HG03103 (cell line): ENCODE measurements around the gene POC5.
"Not testable (repeated sequence)": the region's sequence is repeated elsewhere in the genome, so short reads cannot be mapped to it uniquely, and the experiment has no call there.

Source experiments
- ATAC-seq: cut with Tn5 transposase; IDR thresholded peaks from one replicate; pipeline ENCODE4 v1.9.1; 2021; ENCODE audit warnings: low read depth; ENCODE audit not compliant: unreplicated experiment

POC5 gene, protein sequence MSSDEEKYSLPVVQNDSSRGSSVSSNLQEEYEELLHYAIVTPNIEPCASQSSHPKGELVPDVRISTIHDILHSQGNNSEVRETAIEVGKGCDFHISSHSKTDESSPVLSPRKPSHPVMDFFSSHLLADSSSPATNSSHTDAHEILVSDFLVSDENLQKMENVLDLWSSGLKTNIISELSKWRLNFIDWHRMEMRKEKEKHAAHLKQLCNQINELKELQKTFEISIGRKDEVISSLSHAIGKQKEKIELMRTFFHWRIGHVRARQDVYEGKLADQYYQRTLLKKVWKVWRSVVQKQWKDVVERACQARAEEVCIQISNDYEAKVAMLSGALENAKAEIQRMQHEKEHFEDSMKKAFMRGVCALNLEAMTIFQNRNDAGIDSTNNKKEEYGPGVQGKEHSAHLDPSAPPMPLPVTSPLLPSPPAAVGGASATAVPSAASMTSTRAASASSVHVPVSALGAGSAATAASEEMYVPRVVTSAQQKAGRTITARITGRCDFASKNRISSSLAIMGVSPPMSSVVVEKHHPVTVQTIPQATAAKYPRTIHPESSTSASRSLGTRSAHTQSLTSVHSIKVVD

DNA sequence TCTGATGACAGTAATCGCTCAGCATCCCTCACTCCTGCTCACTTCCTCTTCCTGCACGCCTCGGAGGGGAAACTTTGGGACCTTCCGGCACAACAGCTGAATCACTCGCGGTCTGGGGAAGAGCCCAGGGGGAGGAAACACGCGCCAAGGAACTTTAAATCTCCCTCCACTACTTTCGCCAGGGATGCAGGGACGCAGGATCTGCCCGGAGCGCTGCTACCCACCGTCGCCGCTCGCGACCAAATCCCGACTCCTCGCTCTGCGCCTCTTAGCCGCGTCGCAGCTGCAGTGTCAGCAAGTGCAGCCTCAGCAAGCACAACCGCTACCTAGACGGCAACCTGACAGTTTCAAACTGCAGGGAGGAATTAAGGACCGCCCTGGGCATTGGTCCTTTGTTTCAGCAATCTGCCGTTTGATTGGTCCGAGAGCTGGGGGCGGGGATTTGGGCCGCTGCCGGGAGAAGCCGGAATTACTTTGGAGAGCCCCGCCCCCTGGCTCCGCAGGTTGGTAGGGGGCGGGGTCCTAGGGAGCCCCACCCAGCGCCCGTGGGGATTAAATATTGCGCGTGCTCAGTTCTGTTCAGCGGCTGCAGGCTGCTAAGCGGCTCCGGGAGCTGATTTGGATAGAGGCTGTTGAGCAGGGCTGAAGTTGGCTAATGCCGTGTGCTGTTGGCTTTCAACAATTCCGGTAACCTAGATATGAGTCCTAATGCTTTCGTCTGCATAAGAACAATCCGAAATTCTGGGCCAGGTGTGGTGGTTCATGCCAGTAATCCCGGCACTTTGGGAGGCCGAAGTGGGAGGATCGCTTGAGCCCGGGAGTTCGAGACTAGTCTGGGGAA lies at the start of gene POC5:
Gene POC5 (minus strand): TSS at position 356 of the 841 bp plus-strand sequence. CDS start 4,500 bp downstream, outside the sequence.
- peak; percentile 89 for ATAC-seq

DNA sequence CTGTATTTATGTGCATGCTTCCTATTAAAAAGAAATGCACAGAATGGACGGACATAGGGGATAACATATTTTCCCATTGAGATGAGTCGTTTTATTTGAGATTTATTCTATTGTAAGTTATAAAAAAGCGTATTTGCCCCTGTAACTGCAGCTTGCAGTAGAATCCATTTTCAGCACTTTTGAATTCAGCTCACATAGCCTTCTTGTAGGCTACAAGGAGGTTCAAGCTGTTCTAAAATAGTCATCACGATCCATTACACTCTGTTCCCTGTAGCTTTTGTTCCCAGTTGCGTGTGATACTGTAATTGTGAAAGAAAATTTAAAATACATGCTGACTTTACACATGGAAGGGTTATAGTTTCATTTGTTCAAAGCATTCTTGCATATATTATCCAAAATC lies 40.9 kb upstream of the POC5 start:
- ATAC-seq = no peak

DNA sequence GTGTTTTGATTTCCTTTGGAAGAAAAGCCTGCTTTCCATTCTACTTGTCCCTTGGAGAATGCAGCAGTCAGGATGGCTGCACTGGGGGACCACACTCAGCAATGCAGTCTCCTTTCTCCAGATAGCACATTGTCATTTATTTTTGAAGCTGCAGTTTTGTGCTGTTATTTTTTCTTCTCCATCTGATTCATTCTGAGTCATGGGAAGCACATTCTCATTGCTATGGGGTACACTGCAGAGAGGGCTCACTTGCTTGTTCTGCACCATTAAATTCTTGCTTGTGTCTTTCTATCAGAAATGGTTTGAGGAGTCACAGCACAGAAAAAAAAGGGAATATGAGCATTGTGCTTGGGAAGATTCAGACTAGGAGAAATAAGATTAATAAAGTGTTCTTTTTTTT lies 39.7 kb upstream of the POC5 start:
- ATAC-seq = no peak

DNA sequence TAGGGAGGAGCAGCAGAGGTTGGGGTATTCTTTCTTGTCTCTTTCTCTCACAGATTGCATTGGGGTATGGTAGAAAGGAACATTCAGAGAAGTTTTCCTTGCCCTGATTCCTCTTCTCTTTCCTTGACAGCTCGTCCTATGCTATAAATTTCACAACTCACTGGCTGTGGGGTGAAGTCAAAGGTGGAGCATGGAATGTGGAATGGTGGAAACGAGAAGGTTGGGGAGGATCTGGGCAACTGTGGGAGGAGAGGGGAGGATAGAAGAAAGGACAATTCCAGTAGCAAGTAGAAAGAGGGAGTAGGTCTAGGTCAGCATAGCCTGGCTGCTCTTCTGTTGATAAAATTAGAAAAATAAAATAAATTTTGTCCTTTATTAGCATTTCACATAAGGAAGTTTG lies 39.0 kb upstream of the POC5 start:
- ATAC-seq = no peak

DNA sequence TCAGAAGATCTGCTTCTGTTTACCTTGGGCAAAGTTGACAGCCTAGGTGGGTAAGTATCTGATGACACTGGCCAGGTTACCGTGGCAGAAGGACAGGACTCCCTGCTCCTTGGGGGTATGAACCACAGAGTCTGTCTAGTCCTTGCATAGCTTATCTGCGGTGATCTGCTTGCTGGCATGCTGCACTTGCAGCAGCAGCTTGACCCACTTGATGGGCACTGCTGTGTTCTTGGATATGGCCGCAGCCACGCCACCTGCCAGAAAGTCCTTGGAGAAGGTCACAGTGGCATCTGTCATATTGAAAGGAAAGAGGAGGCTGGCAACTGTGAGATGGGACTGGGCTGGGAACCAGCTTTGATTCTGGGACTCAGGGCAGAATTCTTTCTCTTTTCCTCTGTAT lies 35.9 kb upstream of the POC5 start:
- ATAC-seq = no peak

DNA sequence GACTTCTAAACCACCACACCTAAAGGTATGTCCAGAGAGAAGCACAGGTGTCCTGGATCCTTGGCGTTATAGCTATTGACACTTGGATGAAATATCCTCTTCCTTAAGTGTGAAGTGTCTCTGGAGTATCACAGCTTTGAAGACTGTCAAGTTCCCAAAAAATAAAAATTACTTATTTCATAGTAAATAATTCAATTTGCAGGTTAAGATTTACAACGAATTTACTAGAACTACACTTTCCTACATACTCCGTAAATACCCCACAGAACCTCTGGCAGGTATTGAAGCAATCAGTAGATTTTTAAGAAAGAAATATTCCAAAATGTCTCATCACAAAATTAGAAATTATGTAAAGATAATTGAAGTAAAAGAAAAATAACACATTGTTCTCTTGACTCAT lies 27.1 kb upstream of the POC5 start:
- no peak for ATAC-seq

DNA sequence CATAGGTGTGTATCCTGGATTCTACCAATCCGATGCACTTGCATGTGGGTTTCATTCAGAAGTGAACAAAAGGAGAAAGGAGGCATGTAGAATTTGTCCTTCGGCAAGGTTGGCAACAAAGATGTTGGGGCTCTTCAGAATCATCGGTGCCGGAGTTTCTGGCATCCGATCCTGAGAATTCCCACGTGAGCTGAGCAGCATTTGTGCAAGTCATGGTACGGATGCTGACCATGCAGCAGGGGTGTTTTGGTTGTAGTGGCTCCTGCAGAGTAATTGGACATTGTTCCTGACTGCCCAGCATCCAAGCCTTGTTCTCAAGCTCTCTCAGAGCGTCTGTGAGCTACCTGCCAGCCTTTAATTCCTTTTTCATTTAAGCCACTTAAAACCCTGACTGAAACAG lies 19.0 kb upstream of the POC5 start:
- ATAC-seq = no peak

DNA sequence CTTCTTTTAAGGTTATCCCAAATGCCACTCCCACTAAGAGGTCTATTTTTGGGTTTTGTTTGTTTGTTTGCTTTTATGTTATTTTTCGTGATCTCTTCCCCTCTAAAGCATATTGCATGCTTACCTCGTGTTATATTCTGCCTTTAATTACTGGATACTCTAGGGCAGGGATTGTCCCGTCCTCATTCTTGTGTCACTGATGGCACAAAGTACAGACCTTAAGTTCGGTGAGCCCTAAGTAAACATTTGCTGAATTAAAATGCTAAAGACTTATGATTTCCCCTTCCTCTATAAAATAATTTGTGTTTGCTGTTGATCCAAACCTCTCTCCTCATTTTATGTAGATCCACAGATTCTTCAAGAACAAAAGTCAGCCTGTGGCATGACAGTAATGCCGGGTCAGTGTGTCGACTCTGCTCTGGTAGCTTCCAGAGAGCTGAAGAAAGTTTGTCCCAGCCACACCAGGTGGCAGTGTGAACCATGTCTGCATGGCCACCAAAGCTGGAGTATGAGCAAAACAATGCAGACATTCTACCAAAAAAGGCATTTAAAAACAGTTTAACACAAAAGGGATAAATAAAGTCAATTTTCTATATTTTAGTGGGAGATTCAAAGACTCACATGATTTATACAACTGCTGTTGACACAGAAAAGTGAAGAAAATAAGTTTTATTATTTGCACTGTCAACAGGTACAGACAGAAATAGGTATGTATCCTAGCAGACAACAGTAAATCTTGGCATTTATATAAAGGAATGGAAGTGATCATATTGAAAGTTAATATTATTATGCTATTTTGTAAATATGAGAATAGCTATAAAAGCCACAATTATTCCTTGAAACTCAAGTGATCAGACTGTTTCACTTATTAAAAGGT lies 17.9 kb upstream of the POC5 start:
- no peak for ATAC-seq

DNA sequence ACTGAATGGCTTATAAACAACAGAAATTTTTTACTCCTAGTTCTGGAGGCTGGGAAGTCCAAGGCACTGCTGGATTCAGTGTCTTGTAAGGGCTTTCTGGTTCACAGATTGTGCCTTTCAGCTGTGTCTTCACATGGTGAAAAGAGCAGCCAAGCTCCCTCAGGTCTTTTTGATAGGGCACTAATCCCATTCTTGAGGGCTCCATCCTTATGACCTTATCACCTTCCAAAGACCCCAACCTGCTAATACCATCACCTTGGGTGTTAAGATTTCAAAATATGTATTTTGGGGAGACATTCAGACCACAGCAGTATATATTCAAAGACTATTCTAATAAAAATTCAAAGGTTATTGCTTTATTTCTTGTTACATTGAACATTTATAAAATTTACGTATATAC lies 16.5 kb upstream of the POC5 start:
- no peak for ATAC-seq

DNA sequence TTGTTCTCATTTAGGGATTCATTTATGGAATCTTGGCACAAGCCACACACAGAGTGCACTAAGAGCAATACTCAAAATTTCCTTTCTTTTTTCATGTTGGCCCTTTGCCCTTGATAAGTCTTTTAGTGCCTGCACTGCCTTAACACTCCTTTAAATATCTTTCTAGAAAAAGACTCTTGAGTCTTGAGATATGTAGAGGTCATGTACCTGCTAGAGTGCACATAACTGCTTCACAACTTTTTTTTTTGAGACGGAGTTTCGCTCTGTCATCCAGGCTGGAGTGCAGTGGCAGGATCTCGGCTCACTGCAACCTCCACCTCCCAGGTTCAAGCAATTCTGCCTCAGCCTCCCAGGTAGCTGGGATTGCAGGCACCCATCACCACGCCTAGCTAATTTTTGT lies 14.3 kb upstream of the POC5 start:
- not testable (repeated sequence) for ATAC-seq

DNA sequence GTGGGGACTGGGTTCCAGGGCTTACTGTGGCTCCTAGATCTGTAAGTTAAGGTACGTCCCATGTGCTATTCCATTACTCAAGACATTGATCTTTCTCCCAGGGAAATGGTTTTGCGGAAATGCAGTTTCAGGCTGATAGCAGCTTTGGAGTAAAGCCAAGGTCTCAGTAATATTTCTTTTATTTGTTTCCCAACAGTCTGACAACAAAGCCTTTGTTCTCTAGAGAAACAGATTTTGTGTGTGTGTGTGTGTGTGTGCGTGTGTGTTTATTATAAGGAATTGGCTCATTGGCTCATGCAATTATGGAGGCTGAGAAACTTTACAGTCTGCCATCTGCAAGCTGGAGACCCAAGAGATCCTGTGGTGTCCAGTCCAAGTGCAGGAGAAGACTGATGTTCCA lies 12.1 kb upstream of the POC5 start:
- ATAC-seq = no peak

DNA sequence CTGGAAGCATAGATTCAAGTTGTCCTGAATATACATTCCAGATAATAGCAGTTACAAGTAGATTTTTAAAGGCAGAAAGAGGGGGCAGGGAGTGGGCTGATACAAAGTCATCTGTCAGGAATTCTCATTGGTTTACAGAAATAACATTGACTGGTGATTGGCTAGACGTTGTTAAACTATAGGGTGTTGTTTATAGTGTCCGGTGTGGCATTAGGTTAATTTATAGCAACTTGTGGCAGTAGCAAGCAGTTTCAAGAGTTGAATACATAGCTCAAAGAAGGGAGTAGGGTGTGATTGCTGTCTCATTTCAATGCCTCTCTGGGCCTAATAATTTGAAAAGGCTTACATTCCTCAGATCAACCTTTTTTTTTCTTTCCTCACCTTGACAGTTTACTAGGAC lies 10.7 kb upstream of the POC5 start:
- ATAC-seq = no peak

DNA sequence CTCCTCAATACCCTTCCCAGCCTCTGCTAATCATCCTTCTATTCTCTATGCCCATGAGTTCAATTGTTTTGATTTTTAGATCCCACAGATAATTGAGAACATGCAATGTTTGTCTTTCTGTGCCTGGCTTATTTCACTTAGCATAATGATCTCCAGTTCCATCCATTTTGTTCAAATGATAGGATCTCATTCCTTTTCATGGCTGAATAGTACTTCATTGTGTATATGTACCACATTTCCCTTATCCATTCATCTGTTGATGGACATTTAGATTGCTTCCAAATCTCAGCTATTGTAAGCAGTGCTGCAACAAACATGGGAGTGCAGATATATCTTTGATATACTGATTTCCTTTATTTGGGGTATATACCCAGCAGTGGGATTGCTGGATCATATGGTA lies 9.0 kb upstream of the POC5 start:
- ATAC-seq = not testable (repeated sequence)

DNA sequence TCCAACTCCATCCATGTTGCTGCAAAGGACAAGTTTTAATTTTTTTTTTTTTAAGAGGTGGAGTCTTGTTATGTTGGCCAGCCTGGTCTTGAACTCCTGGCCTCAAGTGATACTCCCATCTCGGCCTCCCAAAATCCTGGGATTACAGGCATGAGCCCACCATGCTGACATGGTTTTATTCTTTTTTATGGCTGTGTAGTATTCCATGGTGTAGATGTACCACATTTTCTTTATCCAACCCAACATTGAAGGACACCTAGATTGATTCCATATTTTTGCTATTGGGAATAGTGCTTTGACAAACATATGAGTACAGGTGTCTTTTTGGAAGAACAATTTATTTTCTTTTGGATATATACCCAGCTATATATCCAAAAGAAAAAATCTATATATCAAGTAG lies 6.1 kb upstream of the POC5 start:
- no peak for ATAC-seq

DNA sequence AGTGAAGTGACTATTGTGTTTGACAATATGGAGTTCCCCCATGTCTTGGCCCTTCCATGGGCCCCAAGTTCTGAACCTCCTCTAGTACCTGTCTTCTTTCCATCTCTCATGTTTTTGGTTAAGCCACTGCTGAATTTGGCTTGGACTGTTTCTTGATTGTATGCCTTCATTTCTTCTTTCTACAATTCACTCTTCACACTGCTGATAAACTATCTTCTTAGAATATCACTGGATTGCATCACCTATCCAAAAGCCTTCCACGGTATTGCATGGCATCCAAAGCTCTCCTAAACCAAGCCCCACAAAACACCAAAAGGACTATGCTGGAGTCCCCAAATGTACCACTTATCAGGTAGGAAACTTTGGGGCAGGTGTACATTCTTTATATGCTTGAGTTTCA lies 4.3 kb upstream of the POC5 start:
- no peak for ATAC-seq

DNA sequence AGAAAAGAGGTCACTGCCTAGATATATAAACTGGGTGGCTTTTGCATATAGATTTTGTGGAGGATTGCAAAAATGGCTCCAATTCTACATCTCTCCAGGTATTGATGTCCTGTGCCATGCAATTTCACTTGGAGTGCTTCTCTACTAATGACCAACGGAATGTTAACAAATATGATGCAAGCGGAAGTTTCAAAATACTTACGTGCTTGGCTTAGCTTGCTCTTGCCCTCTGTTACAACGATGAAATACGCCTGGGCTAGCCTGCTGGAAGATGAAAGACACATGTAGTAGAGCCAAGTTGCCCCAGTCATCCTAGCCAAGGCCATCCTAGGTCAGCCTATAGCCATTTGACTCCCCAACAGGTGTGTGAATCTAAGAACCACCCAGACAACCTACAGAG lies 3.6 kb upstream of the POC5 start:
- no peak for ATAC-seq

DNA sequence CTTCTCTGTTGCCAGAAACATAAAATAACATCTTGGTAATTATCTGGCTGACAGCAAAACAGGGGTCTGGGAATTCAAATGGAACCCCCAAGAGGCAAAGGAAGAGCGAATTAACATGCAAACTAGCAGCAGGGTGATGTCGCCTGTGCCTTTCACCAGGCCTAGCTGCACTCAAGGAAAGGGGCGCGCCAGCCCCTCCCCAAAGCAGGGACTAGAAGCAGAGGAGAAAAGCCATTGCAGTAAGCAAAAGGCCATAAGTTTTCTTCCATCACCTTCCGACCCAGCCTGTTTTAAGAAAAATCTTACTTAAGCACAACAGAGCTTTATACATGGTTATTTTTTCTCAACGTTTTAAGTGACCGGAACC lies 539 bp downstream of the POC5 start:
- peak; percentile 18 for ATAC-seq

DNA sequence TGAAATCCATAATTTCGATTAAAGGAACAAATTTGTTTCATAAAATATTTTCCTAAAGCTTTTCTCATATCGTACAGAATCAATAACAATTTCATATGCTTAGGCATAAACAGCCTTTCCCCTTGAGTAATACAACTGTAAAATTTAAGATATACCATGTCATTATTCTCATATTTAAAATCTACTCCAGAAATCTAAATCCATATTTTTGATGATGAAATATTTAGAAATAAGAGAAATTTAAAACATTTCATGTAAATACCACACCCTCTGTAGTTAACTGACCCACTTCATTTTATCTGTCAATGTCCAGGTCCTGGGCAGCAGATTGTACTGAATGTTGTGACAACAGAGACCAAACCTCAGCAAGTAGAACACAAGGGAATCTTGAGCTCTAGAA lies 5.1 kb downstream of the POC5 start:
- ATAC-seq = no peak

DNA sequence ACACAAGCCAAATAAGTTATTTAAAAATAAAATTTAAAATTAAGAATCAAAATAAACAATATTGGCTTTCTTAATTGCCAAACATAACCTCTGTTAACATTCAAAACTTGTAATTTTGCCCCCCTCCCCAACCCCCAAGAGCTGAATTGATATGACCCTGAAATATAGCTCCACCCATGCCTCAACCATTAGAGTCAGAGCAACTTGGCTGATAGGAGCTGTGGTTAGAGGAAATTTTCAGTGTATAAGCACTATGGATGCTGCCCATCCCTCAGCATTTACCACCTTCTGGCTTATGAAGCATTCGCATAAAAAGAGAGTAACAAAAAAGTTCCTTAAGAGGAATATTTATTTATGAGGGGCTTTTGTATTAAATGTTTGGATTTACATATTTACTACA lies 6.1 kb downstream of the POC5 start:
- no peak for ATAC-seq

DNA sequence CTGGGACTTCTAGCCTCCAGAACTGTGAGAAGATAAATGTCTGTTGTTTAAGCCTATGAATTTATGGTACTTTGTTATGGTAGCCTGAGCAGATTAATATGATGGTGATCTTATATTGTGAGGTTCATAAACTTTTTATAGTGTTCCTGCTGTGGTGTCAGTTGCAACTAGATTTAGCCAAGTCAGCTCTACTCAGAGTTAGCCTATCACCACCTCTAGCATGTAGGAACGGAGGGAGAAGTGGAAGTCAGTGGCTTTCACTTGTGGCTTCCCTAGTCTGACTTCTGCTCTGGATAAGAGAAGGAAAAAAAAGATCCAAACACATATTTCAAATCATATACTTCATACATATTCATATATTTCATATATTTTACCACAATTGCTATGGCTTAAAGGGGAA lies 6.6 kb downstream of the POC5 start:
- ATAC-seq = no peak
